Activated CD8-positive, alpha-beta memory T cell treated with anti-CD3 and anti-CD28 coated beads, Interleukin-2, amount 50 U/mL, for 24 hours (primary cell): Measurements from ENCODE around the gene CAAP1.
"Not testable (repeated sequence)": the region's sequence is repeated elsewhere in the genome, so short reads cannot be mapped to it uniquely, and the experiment has no call there.

ENCODE experiments used
- DNase-seq: peaks from one replicate; pipeline ENCODE4 v3.0.0-alpha.2; 2020; ENCODE audit errors: extremely low read depth

CAAP1 gene

GRCh38 chr9:26892251-26893029, at the start of gene CAAP1:
Gene CAAP1, minus strand, starts transcription at chr9:26892802. Its CDS starts 87 bp downstream, at chr9:26892715.
- peak; percentile 84 for DNase-seq

GRCh38 chr9:26940779-26941178, 48.2 kb upstream of the CAAP1 start:
- no peak for DNase-seq

- DNase-seq, result no peak
These were observed 47.5 kb upstream of the CAAP1 start for GRCh38 chr9:26939955-26940711.

GRCh38 chr9:26937816-26938371, 45.3 kb upstream of the CAAP1 start:
- no peak for DNase-seq

- no peak for DNase-seq
These were observed 43.2 kb upstream of the CAAP1 start for GRCh38 chr9:26935847-26936246.

- no peak for DNase-seq
These were observed 36.4 kb upstream of the CAAP1 start for GRCh38 chr9:26928902-26929495.

GRCh38 chr9:26925609-26926008, 33.0 kb upstream of the CAAP1 start:
- no peak for DNase-seq

GRCh38 chr9:26919698-26920097, 27.1 kb upstream of the CAAP1 start:
- DNase-seq, result no peak

- no peak for DNase-seq
These were observed 20.6 kb upstream of the CAAP1 start for GRCh38 chr9:26913138-26913668.

GRCh38 chr9:26904671-26905070, 12.1 kb upstream of the CAAP1 start:
- no peak for DNase-seq

- DNase-seq, result no peak
These were observed 11.5 kb upstream of the CAAP1 start for GRCh38 chr9:26904070-26904469.

- no peak for DNase-seq
These were observed 551 bp upstream of the CAAP1 start for GRCh38 chr9:26893030-26893676.

GRCh38 chr9:26891726-26892125, 876 bp downstream of the CAAP1 start:
- DNase-seq, result no peak

GRCh38 chr9:26888271-26888670, 4.3 kb downstream of the CAAP1 start:
- DNase-seq, result no peak

- no peak for DNase-seq
These were observed 10.4 kb downstream of the CAAP1 start for GRCh38 chr9:26882154-26882553.

GRCh38 chr9:26880262-26880661, 12.3 kb downstream of the CAAP1 start:
- DNase-seq, result no peak

- not testable (repeated sequence) for DNase-seq
These were observed 17.4 kb downstream of the CAAP1 start for GRCh38 chr9:26875155-26875554.

GRCh38 chr9:26870292-26870691, 22.3 kb downstream of the CAAP1 start:
- no peak for DNase-seq

- DNase-seq, result no peak
These were observed 29.5 kb downstream of the CAAP1 start for GRCh38 chr9:26863074-26863473.

GRCh38 chr9:26856413-26857032, 36.1 kb downstream of the CAAP1 start:
- DNase-seq, result no peak

GRCh38 chr9:26850995-26851394, 41.6 kb downstream of the CAAP1 start:
- DNase-seq, result no peak
